ENCODE results near the gene PRR33. TPM values are rescaled to one million over a fixed set of nuclear protein-coding genes. Genes with fewer than 3 reads are reported as not detected.

The PRR33 gene
- total and polyA plus RNA-seq, 9 of the 15 experiments (the other 6 are each of a cell fraction or from before 2014, with no cell fraction given), result not detected

DNA sequence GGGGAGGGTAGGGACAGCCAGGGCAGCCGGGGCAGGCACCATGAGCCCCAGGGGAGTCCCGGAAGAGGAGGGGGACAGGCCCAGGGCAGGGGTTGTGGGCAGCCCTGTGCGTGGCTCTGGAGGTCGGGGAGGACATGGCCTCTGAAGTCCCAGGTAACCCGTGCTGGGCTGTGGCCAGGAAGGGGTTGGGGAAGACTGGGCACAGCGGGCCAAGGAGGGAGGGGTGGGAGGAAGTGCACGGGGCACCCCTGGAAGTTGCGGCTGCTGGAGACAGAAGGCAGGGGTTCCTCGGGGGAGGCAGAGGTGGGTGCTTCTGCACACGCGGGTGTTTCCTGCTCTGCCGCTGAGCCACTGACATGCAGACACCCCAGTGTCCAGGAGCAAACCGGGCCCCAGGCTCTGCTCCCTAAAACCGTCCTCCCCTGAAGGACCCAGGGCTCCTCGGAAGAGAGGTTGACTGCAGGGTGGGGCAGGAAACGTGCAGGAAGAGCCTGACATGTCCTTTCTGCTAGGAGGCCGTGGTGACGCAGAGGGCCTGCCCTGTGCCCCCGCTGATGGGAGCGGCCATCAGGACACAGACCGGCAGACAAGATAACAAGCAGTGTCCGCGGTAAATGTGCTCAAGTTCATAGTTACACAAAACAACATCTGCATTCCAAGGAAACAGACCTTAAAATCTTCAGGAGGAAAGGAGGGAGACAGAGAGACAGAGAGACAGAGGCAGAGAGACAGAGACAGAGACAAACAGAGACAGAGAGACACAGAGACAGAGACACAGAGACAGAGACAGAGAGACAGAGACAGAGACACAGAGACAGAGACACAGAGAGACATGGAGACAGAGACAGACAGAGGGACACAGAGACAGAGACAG is 47.2 kb downstream of the PRR33 start (continued):
- TF ChIP-seq, protein P1, sequence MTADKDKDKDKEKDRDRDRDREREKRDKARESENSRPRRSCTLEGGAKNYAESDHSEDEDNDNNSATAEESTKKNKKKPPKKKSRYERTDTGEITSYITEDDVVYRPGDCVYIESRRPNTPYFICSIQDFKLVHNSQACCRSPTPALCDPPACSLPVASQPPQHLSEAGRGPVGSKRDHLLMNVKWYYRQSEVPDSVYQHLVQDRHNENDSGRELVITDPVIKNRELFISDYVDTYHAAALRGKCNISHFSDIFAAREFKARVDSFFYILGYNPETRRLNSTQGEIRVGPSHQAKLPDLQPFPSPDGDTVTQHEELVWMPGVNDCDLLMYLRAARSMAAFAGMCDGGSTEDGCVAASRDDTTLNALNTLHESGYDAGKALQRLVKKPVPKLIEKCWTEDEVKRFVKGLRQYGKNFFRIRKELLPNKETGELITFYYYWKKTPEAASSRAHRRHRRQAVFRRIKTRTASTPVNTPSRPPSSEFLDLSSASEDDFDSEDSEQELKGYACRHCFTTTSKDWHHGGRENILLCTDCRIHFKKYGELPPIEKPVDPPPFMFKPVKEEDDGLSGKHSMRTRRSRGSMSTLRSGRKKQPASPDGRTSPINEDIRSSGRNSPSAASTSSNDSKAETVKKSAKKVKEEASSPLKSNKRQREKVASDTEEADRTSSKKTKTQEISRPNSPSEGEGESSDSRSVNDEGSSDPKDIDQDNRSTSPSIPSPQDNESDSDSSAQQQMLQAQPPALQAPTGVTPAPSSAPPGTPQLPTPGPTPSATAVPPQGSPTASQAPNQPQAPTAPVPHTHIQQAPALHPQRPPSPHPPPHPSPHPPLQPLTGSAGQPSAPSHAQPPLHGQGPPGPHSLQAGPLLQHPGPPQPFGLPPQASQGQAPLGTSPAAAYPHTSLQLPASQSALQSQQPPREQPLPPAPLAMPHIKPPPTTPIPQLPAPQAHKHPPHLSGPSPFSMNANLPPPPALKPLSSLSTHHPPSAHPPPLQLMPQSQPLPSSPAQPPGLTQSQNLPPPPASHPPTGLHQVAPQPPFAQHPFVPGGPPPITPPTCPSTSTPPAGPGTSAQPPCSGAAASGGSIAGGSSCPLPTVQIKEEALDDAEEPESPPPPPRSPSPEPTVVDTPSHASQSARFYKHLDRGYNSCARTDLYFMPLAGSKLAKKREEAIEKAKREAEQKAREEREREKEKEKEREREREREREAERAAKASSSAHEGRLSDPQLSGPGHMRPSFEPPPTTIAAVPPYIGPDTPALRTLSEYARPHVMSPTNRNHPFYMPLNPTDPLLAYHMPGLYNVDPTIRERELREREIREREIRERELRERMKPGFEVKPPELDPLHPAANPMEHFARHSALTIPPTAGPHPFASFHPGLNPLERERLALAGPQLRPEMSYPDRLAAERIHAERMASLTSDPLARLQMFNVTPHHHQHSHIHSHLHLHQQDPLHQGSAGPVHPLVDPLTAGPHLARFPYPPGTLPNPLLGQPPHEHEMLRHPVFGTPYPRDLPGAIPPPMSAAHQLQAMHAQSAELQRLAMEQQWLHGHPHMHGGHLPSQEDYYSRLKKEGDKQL (CRISPR knock-in tag; IDR thresholded peaks at IDR 0.05; ENCODE audit: borderline replicate concordance), result no peak
- TF ChIP-seq, protein P2, sequence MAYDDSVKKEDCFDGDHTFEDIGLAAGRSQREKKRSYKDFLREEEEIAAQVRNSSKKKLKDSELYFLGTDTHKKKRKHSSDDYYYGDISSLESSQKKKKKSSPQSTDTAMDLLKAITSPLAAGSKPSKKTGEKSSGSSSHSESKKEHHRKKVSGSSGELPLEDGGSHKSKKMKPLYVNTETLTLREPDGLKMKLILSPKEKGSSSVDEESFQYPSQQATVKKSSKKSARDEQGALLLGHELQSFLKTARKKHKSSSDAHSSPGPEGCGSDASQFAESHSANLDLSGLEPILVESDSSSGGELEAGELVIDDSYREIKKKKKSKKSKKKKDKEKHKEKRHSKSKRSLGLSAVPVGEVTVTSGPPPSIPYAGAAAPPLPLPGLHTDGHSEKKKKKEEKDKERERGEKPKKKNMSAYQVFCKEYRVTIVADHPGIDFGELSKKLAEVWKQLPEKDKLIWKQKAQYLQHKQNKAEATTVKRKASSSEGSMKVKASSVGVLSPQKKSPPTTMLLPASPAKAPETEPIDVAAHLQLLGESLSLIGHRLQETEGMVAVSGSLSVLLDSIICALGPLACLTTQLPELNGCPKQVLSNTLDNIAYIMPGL (CRISPR knock-in tag; IDR thresholded peaks at IDR 0.05), result no peak
- TF ChIP-seq POLR2G (IDR thresholded peaks at IDR 0.05; ENCODE audit: low read depth, low read length), result no peak
- TF ChIP-seq, protein P3, sequence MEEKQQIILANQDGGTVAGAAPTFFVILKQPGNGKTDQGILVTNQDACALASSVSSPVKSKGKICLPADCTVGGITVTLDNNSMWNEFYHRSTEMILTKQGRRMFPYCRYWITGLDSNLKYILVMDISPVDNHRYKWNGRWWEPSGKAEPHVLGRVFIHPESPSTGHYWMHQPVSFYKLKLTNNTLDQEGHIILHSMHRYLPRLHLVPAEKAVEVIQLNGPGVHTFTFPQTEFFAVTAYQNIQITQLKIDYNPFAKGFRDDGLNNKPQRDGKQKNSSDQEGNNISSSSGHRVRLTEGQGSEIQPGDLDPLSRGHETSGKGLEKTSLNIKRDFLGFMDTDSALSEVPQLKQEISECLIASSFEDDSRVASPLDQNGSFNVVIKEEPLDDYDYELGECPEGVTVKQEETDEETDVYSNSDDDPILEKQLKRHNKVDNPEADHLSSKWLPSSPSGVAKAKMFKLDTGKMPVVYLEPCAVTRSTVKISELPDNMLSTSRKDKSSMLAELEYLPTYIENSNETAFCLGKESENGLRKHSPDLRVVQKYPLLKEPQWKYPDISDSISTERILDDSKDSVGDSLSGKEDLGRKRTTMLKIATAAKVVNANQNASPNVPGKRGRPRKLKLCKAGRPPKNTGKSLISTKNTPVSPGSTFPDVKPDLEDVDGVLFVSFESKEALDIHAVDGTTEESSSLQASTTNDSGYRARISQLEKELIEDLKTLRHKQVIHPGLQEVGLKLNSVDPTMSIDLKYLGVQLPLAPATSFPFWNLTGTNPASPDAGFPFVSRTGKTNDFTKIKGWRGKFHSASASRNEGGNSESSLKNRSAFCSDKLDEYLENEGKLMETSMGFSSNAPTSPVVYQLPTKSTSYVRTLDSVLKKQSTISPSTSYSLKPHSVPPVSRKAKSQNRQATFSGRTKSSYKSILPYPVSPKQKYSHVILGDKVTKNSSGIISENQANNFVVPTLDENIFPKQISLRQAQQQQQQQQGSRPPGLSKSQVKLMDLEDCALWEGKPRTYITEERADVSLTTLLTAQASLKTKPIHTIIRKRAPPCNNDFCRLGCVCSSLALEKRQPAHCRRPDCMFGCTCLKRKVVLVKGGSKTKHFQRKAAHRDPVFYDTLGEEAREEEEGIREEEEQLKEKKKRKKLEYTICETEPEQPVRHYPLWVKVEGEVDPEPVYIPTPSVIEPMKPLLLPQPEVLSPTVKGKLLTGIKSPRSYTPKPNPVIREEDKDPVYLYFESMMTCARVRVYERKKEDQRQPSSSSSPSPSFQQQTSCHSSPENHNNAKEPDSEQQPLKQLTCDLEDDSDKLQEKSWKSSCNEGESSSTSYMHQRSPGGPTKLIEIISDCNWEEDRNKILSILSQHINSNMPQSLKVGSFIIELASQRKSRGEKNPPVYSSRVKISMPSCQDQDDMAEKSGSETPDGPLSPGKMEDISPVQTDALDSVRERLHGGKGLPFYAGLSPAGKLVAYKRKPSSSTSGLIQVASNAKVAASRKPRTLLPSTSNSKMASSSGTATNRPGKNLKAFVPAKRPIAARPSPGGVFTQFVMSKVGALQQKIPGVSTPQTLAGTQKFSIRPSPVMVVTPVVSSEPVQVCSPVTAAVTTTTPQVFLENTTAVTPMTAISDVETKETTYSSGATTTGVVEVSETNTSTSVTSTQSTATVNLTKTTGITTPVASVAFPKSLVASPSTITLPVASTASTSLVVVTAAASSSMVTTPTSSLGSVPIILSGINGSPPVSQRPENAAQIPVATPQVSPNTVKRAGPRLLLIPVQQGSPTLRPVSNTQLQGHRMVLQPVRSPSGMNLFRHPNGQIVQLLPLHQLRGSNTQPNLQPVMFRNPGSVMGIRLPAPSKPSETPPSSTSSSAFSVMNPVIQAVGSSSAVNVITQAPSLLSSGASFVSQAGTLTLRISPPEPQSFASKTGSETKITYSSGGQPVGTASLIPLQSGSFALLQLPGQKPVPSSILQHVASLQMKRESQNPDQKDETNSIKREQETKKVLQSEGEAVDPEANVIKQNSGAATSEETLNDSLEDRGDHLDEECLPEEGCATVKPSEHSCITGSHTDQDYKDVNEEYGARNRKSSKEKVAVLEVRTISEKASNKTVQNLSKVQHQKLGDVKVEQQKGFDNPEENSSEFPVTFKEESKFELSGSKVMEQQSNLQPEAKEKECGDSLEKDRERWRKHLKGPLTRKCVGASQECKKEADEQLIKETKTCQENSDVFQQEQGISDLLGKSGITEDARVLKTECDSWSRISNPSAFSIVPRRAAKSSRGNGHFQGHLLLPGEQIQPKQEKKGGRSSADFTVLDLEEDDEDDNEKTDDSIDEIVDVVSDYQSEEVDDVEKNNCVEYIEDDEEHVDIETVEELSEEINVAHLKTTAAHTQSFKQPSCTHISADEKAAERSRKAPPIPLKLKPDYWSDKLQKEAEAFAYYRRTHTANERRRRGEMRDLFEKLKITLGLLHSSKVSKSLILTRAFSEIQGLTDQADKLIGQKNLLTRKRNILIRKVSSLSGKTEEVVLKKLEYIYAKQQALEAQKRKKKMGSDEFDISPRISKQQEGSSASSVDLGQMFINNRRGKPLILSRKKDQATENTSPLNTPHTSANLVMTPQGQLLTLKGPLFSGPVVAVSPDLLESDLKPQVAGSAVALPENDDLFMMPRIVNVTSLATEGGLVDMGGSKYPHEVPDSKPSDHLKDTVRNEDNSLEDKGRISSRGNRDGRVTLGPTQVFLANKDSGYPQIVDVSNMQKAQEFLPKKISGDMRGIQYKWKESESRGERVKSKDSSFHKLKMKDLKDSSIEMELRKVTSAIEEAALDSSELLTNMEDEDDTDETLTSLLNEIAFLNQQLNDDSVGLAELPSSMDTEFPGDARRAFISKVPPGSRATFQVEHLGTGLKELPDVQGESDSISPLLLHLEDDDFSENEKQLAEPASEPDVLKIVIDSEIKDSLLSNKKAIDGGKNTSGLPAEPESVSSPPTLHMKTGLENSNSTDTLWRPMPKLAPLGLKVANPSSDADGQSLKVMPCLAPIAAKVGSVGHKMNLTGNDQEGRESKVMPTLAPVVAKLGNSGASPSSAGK (IDR thresholded peaks at IDR 0.05), result no peak
- TF ChIP-seq RBM39 (optimal IDR thresholded peaks at IDR 0.05; ENCODE audit: low read depth, low read length), result no peak

Measured in K562 (cell line).